H9 (cell line): ENCODE data around the gene CBX5. TPM values are rescaled to one million over a fixed set of nuclear protein-coding genes. Genes with fewer than 3 reads are reported as not detected.

Experiments used
- DNase-seq: peaks from one replicate; pipeline ENCODE4 v3.0.0-alpha.2; 2017
- H2AFZ ChIP-seq: one replicate; pipeline ENCODE4 v1.6.1; 2013; ENCODE audit warnings: mild to moderate bottlenecking, low read length, control low read depth, moderate library complexity
- H2AK5ac ChIP-seq: 2 replicates; pipeline ENCODE4 v1.6.1; 2013; ENCODE audit warnings: low read length, control low read depth, mixed read lengths; ENCODE audit not compliant: insufficient read length
- H2BK120ac ChIP-seq: one replicate; pipeline ENCODE4 v1.6.1; 2013; ENCODE audit warnings: low read depth, mild to moderate bottlenecking, low read length, control low read depth, inconsistent platforms; ENCODE audit not compliant: poor library complexity, severe bottlenecking
- H2BK12ac ChIP-seq: 2 replicates; pipeline ENCODE4 v1.6.1; 2013; ENCODE audit warnings: low read length, control low read depth, mixed read lengths, low read depth; ENCODE audit not compliant: insufficient read length
- H2BK15ac ChIP-seq: 2 replicates; pipeline ENCODE4 v1.6.1; 2013; ENCODE audit warnings: low read depth, low read length, control low read depth
- H2BK20ac ChIP-seq: one replicate; pipeline ENCODE4 v1.6.1; 2013; ENCODE audit warnings: low read depth, mild to moderate bottlenecking, low read length, control low read depth, inconsistent platforms; ENCODE audit not compliant: poor library complexity, severe bottlenecking
- H2BK5ac ChIP-seq: 2 replicates; pipeline ENCODE4 v1.6.1; 2013; ENCODE audit warnings: low read length, control low read depth, mixed read lengths; ENCODE audit not compliant: insufficient read length
- H3K14ac ChIP-seq: 2 replicates; pipeline ENCODE4 v1.6.1; 2013; ENCODE audit warnings: low read length, control low read depth; ENCODE audit not compliant: insufficient read depth
- H3K18ac ChIP-seq: 2 replicates; pipeline ENCODE4 v1.6.1; 2013; ENCODE audit warnings: low read depth, mild to moderate bottlenecking, mixed read lengths, low read length, control low read depth; ENCODE audit not compliant: insufficient read length
- H3K23ac ChIP-seq: 2 replicates; pipeline ENCODE4 v1.6.1; 2013; ENCODE audit warnings: low read length, control low read depth, mixed read lengths, low read depth; ENCODE audit not compliant: insufficient read length
- H3K23me2 ChIP-seq: 2 replicates; pipeline ENCODE4 v1.6.1; 2013; ENCODE audit warnings: low read depth, mild to moderate bottlenecking, mixed read lengths, low read length, control low read depth; ENCODE audit not compliant: insufficient read length, poor library complexity, severe bottlenecking
- H3K27ac ChIP-seq: 2 replicates; pipeline ENCODE4 v1.5.1; 2013; ENCODE audit warnings: low read length, control low read depth, mixed read lengths, low read depth; ENCODE audit not compliant: insufficient read length
- H3K27me3 ChIP-seq: 2 replicates; pipeline ENCODE4 v1.6.1; 2013; ENCODE audit warnings: low read length, control low read depth, inconsistent platforms; ENCODE audit not compliant: insufficient read depth
- H3K4ac ChIP-seq: 2 replicates; pipeline ENCODE4 v1.6.1; 2013; ENCODE audit warnings: low read depth, mild to moderate bottlenecking, control low read depth, inconsistent platforms, low read length, moderate library complexity
- H3K4me1 ChIP-seq: 2 replicates; pipeline ENCODE4 v1.6.1; 2013; ENCODE audit warnings: low read length, control low read depth, inconsistent platforms; ENCODE audit not compliant: insufficient read depth
- H3K4me2 ChIP-seq: 2 replicates; pipeline ENCODE4 v1.6.1; 2013; ENCODE audit warnings: low read length, control low read depth, mixed read lengths; ENCODE audit not compliant: insufficient read length, insufficient read depth
- H3K56ac ChIP-seq: 2 replicates; pipeline ENCODE4 v1.6.1; 2013; ENCODE audit warnings: low read depth, mild to moderate bottlenecking, mixed read lengths, low read length, control low read depth; ENCODE audit not compliant: insufficient read length
- H3K79me1 ChIP-seq: 2 replicates; pipeline ENCODE4 v1.6.1; 2013; ENCODE audit warnings: low read depth, mild to moderate bottlenecking, moderate library complexity, low read length, control low read depth, inconsistent platforms; ENCODE audit not compliant: insufficient read depth, poor library complexity, severe bottlenecking
- H3K79me2 ChIP-seq: 2 replicates; pipeline ENCODE4 v1.6.1; 2013; ENCODE audit warnings: low read length, control low read depth, inconsistent platforms; ENCODE audit not compliant: insufficient read depth
- H3K9ac ChIP-seq: 2 replicates; pipeline ENCODE4 v1.6.1; 2013; ENCODE audit warnings: low read length, control low read depth, mixed read lengths; ENCODE audit not compliant: insufficient read length; ENCODE audit errors: extremely low read depth
- H3K9me3 ChIP-seq: one replicate; pipeline ENCODE4 v1.6.1; 2013; ENCODE audit warnings: low read depth, low read length, inconsistent platforms; ENCODE audit not compliant: control insufficient read depth
- H3T11ph ChIP-seq: one replicate; pipeline ENCODE4 v1.6.1; 2013; ENCODE audit warnings: mild to moderate bottlenecking, low read length, control low read depth, inconsistent platforms
- H4K20me1 ChIP-seq: one replicate; pipeline ENCODE4 v1.6.1; 2013; ENCODE audit not compliant: control insufficient read depth, insufficient read length, insufficient read depth
- H4K5ac ChIP-seq: 2 replicates; pipeline ENCODE4 v1.6.1; 2013; ENCODE audit warnings: low read depth, mild to moderate bottlenecking, mixed read lengths, low read length, control low read depth; ENCODE audit not compliant: insufficient read length
- H4K8ac ChIP-seq: replicated peaks from 2 replicates; pipeline ENCODE4 v1.6.1; 2013; ENCODE audit warnings: low read length, control low read depth, mixed read lengths, low read depth; ENCODE audit not compliant: insufficient read length
- H4K91ac ChIP-seq: 2 replicates; pipeline ENCODE4 v1.6.1; 2013; ENCODE audit warnings: low read depth, mild to moderate bottlenecking, moderate library complexity, mixed read lengths, low read length, control low read depth; ENCODE audit not compliant: insufficient read length
- H3K27ac Mint-ChIP-seq, 3 experiments: 2 replicates in 2 of 3; 3 replicates in 1 of 3; pipeline ENCODE4 v1.8.0; 2020 to 2021; ENCODE audit warnings: mixed read lengths in 3 of 3, mild to moderate bottlenecking in 1 of 3, moderate library complexity in 1 of 3
- H3K27me3 Mint-ChIP-seq: 2 replicates; pipeline ENCODE4 v1.8.0; 2021; ENCODE audit warnings: low read depth, mild to moderate bottlenecking, moderate library complexity, mixed read lengths
- H3K36me3 Mint-ChIP-seq, 3 experiments: 2 replicates in 2 of 3; 3 replicates in 1 of 3; pipeline ENCODE4 v1.8.0; 2020 to 2021; ENCODE audit warnings: low read depth in 3 of 3, mixed read lengths in 3 of 3; ENCODE audit not compliant: insufficient read depth in 1 of 3
- H3K4me1 Mint-ChIP-seq, 2 experiments: 2 replicates each; pipeline ENCODE4 v1.8.0; 2020; ENCODE audit warnings: mixed read lengths in 2 of 2
- H3K4me3 Mint-ChIP-seq, 2 experiments: 2 replicates in 1 of 2; 3 replicates in 1 of 2; pipeline ENCODE4 v1.8.0; 2020 to 2021; ENCODE audit warnings: mild to moderate bottlenecking in 2 of 2, mixed read lengths in 2 of 2, moderate library complexity in 1 of 2
- H3K9me3 Mint-ChIP-seq, 2 experiments: 2 replicates in 1 of 2; 3 replicates in 1 of 2; pipeline ENCODE4 v1.8.0; 2020; ENCODE audit warnings: mild to moderate bottlenecking in 2 of 2, mixed read lengths in 2 of 2, moderate library complexity in 1 of 2
- CTCF ChIP-seq: fragments of 200-600 bp; sonication (generic); conservative IDR thresholded peaks from 3 replicates; pipeline ENCODE4 v1.8.0; 2021; ENCODE audit warnings: antibody characterized with exemption, mild to moderate bottlenecking
- WGBS: extraction: QIAGEN DNeasy Blood & Tissue Kit; methylation state at CpG from one replicate; pipeline ENCODE4 v1.1.7; 2013; ENCODE audit warnings: missing lambda C conversion rate, low lambda C conversion rate, mixed read lengths; ENCODE audit not compliant: insufficient read length; ENCODE audit errors: extremely low coverage; 5-methylcytosine and 5-hydroxymethylcytosine counted together
- total RNA-seq: library from RNA; stranded (reverse); gene quantifications from 2 replicates; pipeline ENCODE4 v1.2.1, GENCODE V29; 2021

CBX5 gene
- total RNA-seq, 1 experiment from 2014 or later: 206 TPM

- Histone ChIP-seq H3K79me2 (no peaks in the 10 kb centered on the region), H2BK12ac (no peak overlapping the region), H3K27ac (no peak overlapping the region), H3K14ac (no peak overlapping the region), H4K5ac (no peak overlapping the region), H2AFZ (no peak overlapping the region), H3K9ac (no peak overlapping the region), H4K20me1 (no peaks in the 10 kb centered on the region), H2AK5ac (no peak overlapping the region), H2BK120ac (no peak overlapping the region), H3K79me1 (no peaks in the 10 kb centered on the region), H3K9me3 (no peaks in the 10 kb centered on the region), H2BK15ac (no peak overlapping the region), H3T11ph (no peak overlapping the region), H4K8ac (no peak overlapping the region), H3K4me1 (peaks cover 2% of the 10 kb centered on the region; the same call in 1 of the 2 replicates), H3K4ac (no peak overlapping the region), H3K23ac (no peak overlapping the region), H3K23me2 (no peaks in the 10 kb centered on the region), H3K56ac (no peak overlapping the region), H3K18ac (no peak overlapping the region), H2BK20ac (no peak overlapping the region), H3K27me3 (peaks cover 4% of the 10 kb centered on the region; the same call in 1 of the 2 replicates), H2BK5ac (no peak overlapping the region), H4K91ac (no peak overlapping the region), H3K4me2 (no peak overlapping the region)
- Mint-ChIP-seq H3K27me3 (peaks cover 22% of the 10 kb centered on the region), H3K4me3 (no peak overlapping the region), H3K27ac (no peak overlapping the region; a peak in 1 of 7 replicates), H3K9me3 (no peaks in the 10 kb centered on the region), H3K36me3 (peaks cover 0 to 5% (median 0%) of the 10 kb centered on the region in 3 experiments; a peak in 2 of 7 replicates), H3K4me1 (peaks cover 16 to 23% of the 10 kb centered on the region in 2 experiments)
- no peak for TF ChIP-seq CTCF
- no peak for DNase-seq
- WGBS: no CpG with 5 or more reads among the region's 9 CpGs
Observed at GRCh38 chr12:54294953-54295566, 15.1 kb upstream of the CBX5 start.
